Measurements from ENCODE around the gene PHLPP2. TPM values are rescaled to one million over a fixed set of nuclear protein-coding genes. Genes with fewer than 3 reads are reported as not detected.

Gene PHLPP2
- total and polyA plus RNA-seq, 2 donors, result 1.8 to 2.3 TPM

GRCh38 chr16:71675380-71675779 lies 49.1 kb downstream of the PHLPP2 start:
- DNase-seq (ENCODE audit: low read depth in 6 of 9, low spot score in 9 of 9), result no peak
- WGBS, result 96% methylated on average over 3 of the region's 3 CpGs
- peaks cover 9% of the 10 kb centered on the region in 2 donors for H3K36me3 ChIP-seq (ENCODE audit: control insufficient read depth in 2 of 2, insufficient read depth in 2 of 2, low read length in 1 of 2)
- H3K4me3 ChIP-seq (ENCODE audit: low read length in 2 of 2), result no peak overlapping the region
- no peak overlapping the region for H3K27ac ChIP-seq (ENCODE audit: low read depth in 1 of 2, low read length in 1 of 2)
- H3K4me1 ChIP-seq (ENCODE audit: control insufficient read depth in 2 of 2, insufficient read depth in 2 of 2, low read length in 2 of 2), result no peaks in the 10 kb centered on the region
- no peaks in the 10 kb centered on the region for H3K9me3 ChIP-seq (ENCODE audit: control insufficient read depth in 2 of 2, insufficient read depth in 1 of 2, low read length in 1 of 2)
- H3K27me3 ChIP-seq (ENCODE audit: control insufficient read depth in 2 of 2, insufficient read depth in 1 of 2, low read length in 1 of 2), result no peaks in the 10 kb centered on the region

- 97% methylated on average over 2 of the region's 2 CpGs for WGBS
- Histone ChIP-seq H3K4me1 (ENCODE audit: control insufficient read depth in 2 of 2, insufficient read depth in 2 of 2, low read length in 2 of 2) (no peaks in the 10 kb centered on the region), H3K36me3 (ENCODE audit: control insufficient read depth in 2 of 2, insufficient read depth in 2 of 2, low read length in 1 of 2) (peaks cover 9% of the 10 kb centered on the region in 2 donors), H3K27me3 (ENCODE audit: control insufficient read depth in 2 of 2, insufficient read depth in 1 of 2, low read length in 1 of 2) (no peaks in the 10 kb centered on the region), H3K4me3 (ENCODE audit: low read length in 2 of 2) (no peak overlapping the region), H3K9me3 (ENCODE audit: control insufficient read depth in 2 of 2, insufficient read depth in 1 of 2, low read length in 1 of 2) (no peaks in the 10 kb centered on the region), H3K27ac (ENCODE audit: low read depth in 1 of 2, low read length in 1 of 2) (no peak overlapping the region)
- DNase-seq (ENCODE audit: low read depth in 6 of 9, low spot score in 9 of 9), result no peak
These were observed 50.3 kb downstream of the PHLPP2 start for GRCh38 chr16:71674229-71674628.

- H3K27me3 ChIP-seq (ENCODE audit: control insufficient read depth in 2 of 2, insufficient read depth in 1 of 2, low read length in 1 of 2), result no peaks in the 10 kb centered on the region
- H3K4me1 ChIP-seq (ENCODE audit: control insufficient read depth in 2 of 2, insufficient read depth in 2 of 2, low read length in 2 of 2), result no peaks in the 10 kb centered on the region
- no peak overlapping the region for H3K27ac ChIP-seq (ENCODE audit: low read depth in 1 of 2, low read length in 1 of 2)
- 99% methylated on average over 1 of the region's 1 CpG for WGBS
- H3K9me3 ChIP-seq (ENCODE audit: control insufficient read depth in 2 of 2, insufficient read depth in 1 of 2, low read length in 1 of 2), result no peaks in the 10 kb centered on the region
- peaks cover 9% of the 10 kb centered on the region in 2 donors for H3K36me3 ChIP-seq (ENCODE audit: control insufficient read depth in 2 of 2, insufficient read depth in 2 of 2, low read length in 1 of 2)
- no peak for DNase-seq (ENCODE audit: low read depth in 6 of 9, low spot score in 9 of 9)
- H3K4me3 ChIP-seq (ENCODE audit: low read length in 2 of 2), result no peak overlapping the region
These were observed 50.9 kb downstream of the PHLPP2 start for GRCh38 chr16:71673582-71673973.

GRCh38 chr16:71672803-71673581 lies 51.5 kb downstream of the PHLPP2 start:
- Histone ChIP-seq H3K36me3 (ENCODE audit: control insufficient read depth in 2 of 2, insufficient read depth in 2 of 2, low read length in 1 of 2) (peaks cover 6 to 9% of the 10 kb centered on the region in 2 donors), H3K4me3 (ENCODE audit: low read length in 2 of 2) (no peak overlapping the region), H3K9me3 (ENCODE audit: control insufficient read depth in 2 of 2, insufficient read depth in 1 of 2, low read length in 1 of 2) (no peaks in the 10 kb centered on the region), H3K27ac (ENCODE audit: low read depth in 1 of 2, low read length in 1 of 2) (no peak overlapping the region), H3K27me3 (ENCODE audit: control insufficient read depth in 2 of 2, insufficient read depth in 1 of 2, low read length in 1 of 2) (no peaks in the 10 kb centered on the region), H3K4me1 (ENCODE audit: control insufficient read depth in 2 of 2, insufficient read depth in 2 of 2, low read length in 2 of 2) (no peaks in the 10 kb centered on the region)
- DNase-seq (ENCODE audit: low read depth in 6 of 9, low spot score in 9 of 9), result no peak
- WGBS, result 98% methylated on average over 5 of the region's 5 CpGs

- Histone ChIP-seq H3K36me3 (ENCODE audit: control insufficient read depth in 2 of 2, insufficient read depth in 2 of 2, low read length in 1 of 2) (peaks cover 6 to 9% of the 10 kb centered on the region in 2 donors), H3K4me1 (ENCODE audit: control insufficient read depth in 2 of 2, insufficient read depth in 2 of 2, low read length in 2 of 2) (no peaks in the 10 kb centered on the region), H3K9me3 (ENCODE audit: control insufficient read depth in 2 of 2, insufficient read depth in 1 of 2, low read length in 1 of 2) (no peaks in the 10 kb centered on the region), H3K27ac (ENCODE audit: low read depth in 1 of 2, low read length in 1 of 2) (no peak overlapping the region), H3K27me3 (ENCODE audit: control insufficient read depth in 2 of 2, insufficient read depth in 1 of 2, low read length in 1 of 2) (no peaks in the 10 kb centered on the region), H3K4me3 (ENCODE audit: low read length in 2 of 2) (no peak overlapping the region)
- DNase-seq (ENCODE audit: low read depth in 6 of 9, low spot score in 9 of 9), result no peak
- WGBS, result 94% methylated on average over 3 of the region's 3 CpGs
These were observed 52.4 kb downstream of the PHLPP2 start for GRCh38 chr16:71672125-71672524.

GRCh38 chr16:71671165-71671564 lies 53.3 kb downstream of the PHLPP2 start:
- no peak overlapping the region for H3K4me3 ChIP-seq (ENCODE audit: low read length in 2 of 2)
- no peak for DNase-seq (ENCODE audit: low read depth in 6 of 9, low spot score in 9 of 9)
- no peaks in the 10 kb centered on the region for H3K4me1 ChIP-seq (ENCODE audit: control insufficient read depth in 2 of 2, insufficient read depth in 2 of 2, low read length in 2 of 2)
- H3K27ac ChIP-seq (ENCODE audit: low read depth in 1 of 2, low read length in 1 of 2), result no peak overlapping the region
- H3K27me3 ChIP-seq (ENCODE audit: control insufficient read depth in 2 of 2, insufficient read depth in 1 of 2, low read length in 1 of 2), result no peaks in the 10 kb centered on the region
- no peaks in the 10 kb centered on the region for H3K9me3 ChIP-seq (ENCODE audit: control insufficient read depth in 2 of 2, insufficient read depth in 1 of 2, low read length in 1 of 2)
- WGBS, result 98% methylated on average over 3 of the region's 3 CpGs
- peaks cover 3 to 7% of the 10 kb centered on the region in 2 donors for H3K36me3 ChIP-seq (ENCODE audit: control insufficient read depth in 2 of 2, insufficient read depth in 2 of 2, low read length in 1 of 2)

DNA sequence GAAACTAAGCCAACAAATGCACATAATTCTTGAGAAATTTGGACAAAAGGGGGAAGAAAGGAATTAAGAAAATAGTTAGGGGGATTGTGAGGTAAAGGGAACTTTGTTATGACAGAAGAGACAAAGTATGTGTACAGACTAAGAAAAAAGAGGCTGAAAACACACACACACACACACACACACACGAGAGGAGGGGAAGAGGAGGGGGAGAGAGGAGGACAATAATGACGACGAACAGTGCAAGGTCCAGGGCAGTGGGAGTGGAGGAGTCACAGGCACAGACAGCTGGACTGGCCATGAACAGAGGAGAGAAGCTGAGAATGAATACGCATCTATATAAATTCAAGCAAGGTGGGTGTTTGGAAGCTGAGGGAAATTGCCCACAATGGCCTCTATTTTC lies 54.0 kb downstream of the PHLPP2 start:
- H3K9me3 ChIP-seq (ENCODE audit: control insufficient read depth in 2 of 2, insufficient read depth in 1 of 2, low read length in 1 of 2), result no peaks in the 10 kb centered on the region
- H3K27ac ChIP-seq (ENCODE audit: low read depth in 1 of 2, low read length in 1 of 2), result no peak overlapping the region
- DNase-seq (ENCODE audit: low read depth in 6 of 9, low spot score in 9 of 9), result no peak
- peaks cover 0 to 3% of the 10 kb centered on the region in 2 donors for H3K36me3 ChIP-seq (ENCODE audit: control insufficient read depth in 2 of 2, insufficient read depth in 2 of 2, low read length in 1 of 2)
- 86% methylated on average over 4 of the region's 4 CpGs for WGBS
- H3K27me3 ChIP-seq (ENCODE audit: control insufficient read depth in 2 of 2, insufficient read depth in 1 of 2, low read length in 1 of 2), result no peaks in the 10 kb centered on the region
- H3K4me3 ChIP-seq (ENCODE audit: low read length in 2 of 2), result no peak overlapping the region
- H3K4me1 ChIP-seq (ENCODE audit: control insufficient read depth in 2 of 2, insufficient read depth in 2 of 2, low read length in 2 of 2), result no peaks in the 10 kb centered on the region

- no peak for DNase-seq (ENCODE audit: low read depth in 6 of 9, low spot score in 9 of 9)
- Histone ChIP-seq H3K27me3 (ENCODE audit: control insufficient read depth in 2 of 2, insufficient read depth in 1 of 2, low read length in 1 of 2) (no peaks in the 10 kb centered on the region), H3K4me1 (ENCODE audit: control insufficient read depth in 2 of 2, insufficient read depth in 2 of 2, low read length in 2 of 2) (no peaks in the 10 kb centered on the region), H3K4me3 (ENCODE audit: low read length in 2 of 2) (no peak overlapping the region), H3K9me3 (ENCODE audit: control insufficient read depth in 2 of 2, insufficient read depth in 1 of 2, low read length in 1 of 2) (no peaks in the 10 kb centered on the region), H3K36me3 (ENCODE audit: control insufficient read depth in 2 of 2, insufficient read depth in 2 of 2, low read length in 1 of 2) (peaks cover 0 to 3% of the 10 kb centered on the region in 2 donors), H3K27ac (ENCODE audit: low read depth in 1 of 2, low read length in 1 of 2) (no peak overlapping the region)
- WGBS, result 97% methylated on average over 6 of the region's 6 CpGs
These were observed 54.5 kb downstream of the PHLPP2 start for GRCh38 chr16:71669926-71670536.

GRCh38 chr16:71666928-71667707 lies 57.4 kb downstream of the PHLPP2 start:
- no peak for DNase-seq (ENCODE audit: low read depth in 6 of 9, low spot score in 9 of 9)
- Histone ChIP-seq H3K9me3 (ENCODE audit: control insufficient read depth in 2 of 2, insufficient read depth in 1 of 2, low read length in 1 of 2) (no peaks in the 10 kb centered on the region), H3K4me1 (ENCODE audit: control insufficient read depth in 2 of 2, insufficient read depth in 2 of 2, low read length in 2 of 2) (no peaks in the 10 kb centered on the region), H3K4me3 (ENCODE audit: low read length in 2 of 2) (no peak overlapping the region), H3K36me3 (ENCODE audit: control insufficient read depth in 2 of 2, insufficient read depth in 2 of 2, low read length in 1 of 2) (peaks cover 0 to 3% of the 10 kb centered on the region in 2 donors), H3K27ac (ENCODE audit: low read depth in 1 of 2, low read length in 1 of 2) (no peak overlapping the region), H3K27me3 (ENCODE audit: control insufficient read depth in 2 of 2, insufficient read depth in 1 of 2, low read length in 1 of 2) (no peaks in the 10 kb centered on the region)
- 99% methylated on average over 4 of the region's 4 CpGs for WGBS
